Measurements from ENCODE around the gene LAMP1.
A peak's percentile ranks its signal among the peaks of the same experiment; 100 is the strongest.

Gene LAMP1

GRCh38 chr13:113283904-113284303 is 13.1 kb upstream of the LAMP1 start:
- TF ChIP-seq, protein P1, sequence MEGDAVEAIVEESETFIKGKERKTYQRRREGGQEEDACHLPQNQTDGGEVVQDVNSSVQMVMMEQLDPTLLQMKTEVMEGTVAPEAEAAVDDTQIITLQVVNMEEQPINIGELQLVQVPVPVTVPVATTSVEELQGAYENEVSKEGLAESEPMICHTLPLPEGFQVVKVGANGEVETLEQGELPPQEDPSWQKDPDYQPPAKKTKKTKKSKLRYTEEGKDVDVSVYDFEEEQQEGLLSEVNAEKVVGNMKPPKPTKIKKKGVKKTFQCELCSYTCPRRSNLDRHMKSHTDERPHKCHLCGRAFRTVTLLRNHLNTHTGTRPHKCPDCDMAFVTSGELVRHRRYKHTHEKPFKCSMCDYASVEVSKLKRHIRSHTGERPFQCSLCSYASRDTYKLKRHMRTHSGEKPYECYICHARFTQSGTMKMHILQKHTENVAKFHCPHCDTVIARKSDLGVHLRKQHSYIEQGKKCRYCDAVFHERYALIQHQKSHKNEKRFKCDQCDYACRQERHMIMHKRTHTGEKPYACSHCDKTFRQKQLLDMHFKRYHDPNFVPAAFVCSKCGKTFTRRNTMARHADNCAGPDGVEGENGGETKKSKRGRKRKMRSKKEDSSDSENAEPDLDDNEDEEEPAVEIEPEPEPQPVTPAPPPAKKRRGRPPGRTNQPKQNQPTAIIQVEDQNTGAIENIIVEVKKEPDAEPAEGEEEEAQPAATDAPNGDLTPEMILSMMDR (IDR thresholded peaks at IDR 0.05; ENCODE audit: extremely low read depth, missing control alignments) = no peak
- DNase-seq (ENCODE audit: low spot score) = no peak

DNA sequence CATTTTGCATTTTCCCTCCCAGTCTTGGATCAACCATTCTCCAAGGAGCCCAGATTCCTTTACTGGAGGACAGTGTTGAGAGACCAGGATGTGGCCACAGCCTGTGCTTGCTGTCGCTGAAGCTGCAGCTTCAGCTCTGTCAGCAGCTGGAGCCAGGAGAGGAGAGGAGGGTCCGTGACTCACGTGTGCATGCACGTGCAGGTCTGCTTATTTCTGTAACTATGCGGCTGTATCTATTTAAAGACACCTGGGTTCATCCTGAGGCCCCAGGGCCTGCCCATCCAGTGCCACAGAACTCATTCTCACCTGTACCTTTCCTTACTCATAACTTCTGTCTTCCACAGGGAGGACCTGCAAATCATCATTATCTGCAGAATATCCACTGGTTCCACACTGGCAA is 8.2 kb upstream of the LAMP1 start:
- TF ChIP-seq, protein P1 (IDR thresholded peaks at IDR 0.05; ENCODE audit: extremely low read depth, missing control alignments) = no peak
- DNase-seq (ENCODE audit: low spot score) = no peak

DNA sequence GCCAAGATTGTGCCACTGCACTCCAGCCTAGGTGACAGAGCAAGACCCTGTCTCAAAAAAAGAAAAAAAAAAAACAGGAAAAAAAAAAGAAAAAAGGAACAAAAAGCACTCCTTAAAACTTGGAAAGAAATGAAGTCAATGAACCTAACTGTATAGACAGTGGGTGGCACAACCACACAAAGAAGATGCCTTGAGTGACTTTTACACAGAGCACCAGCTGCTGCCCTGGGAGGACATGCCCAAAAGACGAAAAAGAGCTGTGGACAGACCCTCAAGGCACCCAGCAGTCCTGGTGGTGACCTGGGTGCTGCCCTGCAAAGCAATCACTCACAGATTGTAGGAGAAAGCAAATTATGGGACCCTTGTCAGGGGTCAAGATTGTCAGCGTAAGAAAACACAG is 5.9 kb upstream of the LAMP1 start:
- DNase-seq (ENCODE audit: low spot score) = no peak
- TF ChIP-seq, protein P1 (IDR thresholded peaks at IDR 0.05; ENCODE audit: extremely low read depth, missing control alignments) = no peak

GRCh38 chr13:113292021-113292862 is 4.8 kb upstream of the LAMP1 start:
- TF ChIP-seq, protein P1 (IDR thresholded peaks at IDR 0.05; ENCODE audit: extremely low read depth, missing control alignments) = no peak
- DNase-seq (ENCODE audit: low spot score) = no peak

DNA sequence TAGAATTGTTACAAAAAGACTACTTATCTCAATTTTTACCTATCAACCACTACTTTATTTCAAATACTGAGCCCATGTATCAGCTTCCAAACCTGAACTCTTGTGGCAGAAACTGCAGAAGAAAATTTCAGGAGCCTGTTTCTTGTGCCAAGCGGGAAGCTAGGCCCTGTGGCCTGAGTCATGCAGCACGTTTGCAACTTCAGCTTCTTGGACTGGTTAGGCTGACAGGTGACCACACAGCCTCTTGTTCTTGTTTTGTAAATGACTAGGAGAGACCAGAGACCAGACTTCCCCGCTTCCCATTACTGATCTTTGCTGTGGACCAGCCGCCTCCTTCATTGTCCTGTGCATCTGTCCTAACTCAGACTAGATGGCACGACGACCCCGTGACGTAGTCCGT is 3.4 kb upstream of the LAMP1 start:
- no peak for DNase-seq (ENCODE audit: low spot score)
- TF ChIP-seq, protein P1 (IDR thresholded peaks at IDR 0.05; ENCODE audit: extremely low read depth, missing control alignments) = no peak

DNA sequence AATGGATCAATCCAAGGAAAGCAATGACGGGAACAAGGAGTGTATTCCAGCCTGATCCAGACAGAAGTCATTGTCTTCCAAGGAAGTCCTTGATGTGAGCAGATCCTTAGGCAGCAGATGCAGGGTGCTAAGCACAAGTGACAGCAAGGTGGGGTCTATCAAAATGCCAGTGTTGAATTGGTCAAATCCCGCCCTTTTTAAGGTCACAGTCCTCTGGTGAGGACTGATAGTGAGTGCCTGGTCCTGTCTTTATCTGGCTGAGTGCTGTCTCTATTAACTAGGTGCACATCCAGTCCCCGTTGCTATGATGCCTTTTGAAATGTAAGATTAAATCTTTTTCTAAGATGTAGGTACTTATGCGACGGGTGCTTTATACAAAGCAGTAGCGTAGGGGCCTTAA is 1.3 kb upstream of the LAMP1 start:
- DNase-seq (ENCODE audit: low spot score) = no peak
- TF ChIP-seq, protein P1 (IDR thresholded peaks at IDR 0.05; ENCODE audit: extremely low read depth, missing control alignments) = no peak

DNA sequence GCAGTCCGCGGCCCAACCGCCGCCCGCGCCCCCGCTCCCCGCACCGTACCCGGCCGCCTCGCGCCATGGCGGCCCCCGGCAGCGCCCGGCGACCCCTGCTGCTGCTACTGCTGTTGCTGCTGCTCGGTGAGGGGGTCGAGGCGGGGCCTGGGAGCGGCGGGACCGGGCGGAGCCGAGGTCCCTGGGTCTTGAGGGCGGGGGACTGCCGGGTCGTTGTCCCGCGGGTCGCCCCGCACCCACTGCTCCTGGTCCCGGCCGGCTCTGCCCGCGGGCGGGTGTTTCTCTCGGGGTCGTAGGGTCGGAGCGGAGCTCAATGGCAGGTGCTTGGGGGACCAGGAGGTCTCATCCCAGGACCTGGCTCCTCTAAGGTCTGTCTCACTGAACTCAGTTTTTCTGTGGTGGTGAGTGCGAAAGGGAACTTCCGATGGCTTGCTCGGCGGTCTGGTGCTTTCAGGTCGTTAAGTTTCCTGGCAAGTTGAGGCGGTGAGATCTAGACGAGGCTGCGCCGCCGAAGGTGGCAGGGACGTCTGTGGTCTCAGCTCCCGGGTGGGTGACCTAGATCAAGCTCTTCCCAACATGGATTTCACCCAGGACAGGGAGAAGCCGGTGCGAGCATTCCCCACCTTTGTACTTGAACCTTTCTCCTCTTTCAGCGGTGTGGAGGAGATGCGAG is 467 bp downstream of the LAMP1 start:
- peak; percentile 62 for DNase-seq (ENCODE audit: low spot score)
- TF ChIP-seq, protein P1 (IDR thresholded peaks at IDR 0.05; ENCODE audit: extremely low read depth, missing control alignments) = no peak
